K562 (cell line): Measurements from ENCODE around the gene KCTD21. TPM values are rescaled to one million over a fixed set of nuclear protein-coding genes. Genes with fewer than 3 reads are reported as not detected.

Source experiments
- DLX4 ChIP-seq: fragments of 250-450 bp; sonication (Bioruptor Pico); IDR thresholded peaks from 2 replicates; pipeline ENCODE4 v1.6.1; 2021; ENCODE audit warnings: mild to moderate bottlenecking
- ETS2 ChIP-seq: IDR thresholded peaks from 2 replicates; pipeline ENCODE4 v1.6.1; 2016; ENCODE audit warnings: borderline replicate concordance, missing genetic modification characterization, mild to moderate bottlenecking, moderate library complexity, missing compliant biosample characterization; ENCODE audit not compliant: poor library complexity, severe bottlenecking
- MAFK ChIP-seq: IDR thresholded peaks from 2 replicates; pipeline ENCODE4 v1.6.1; 2011; ENCODE audit warnings: low read length, improper control_type of control experiment
- NCOA2 ChIP-seq, 2 experiments: fragments of 450-650 bp; IDR thresholded peaks; 2 replicates each; pipeline ENCODE4 v1.6.1; 2018; ENCODE audit warnings: mild to moderate bottlenecking in 2 of 2, moderate library complexity in 1 of 2; ENCODE audit not compliant: partially characterized antibody in 2 of 2
- PCBP1 ChIP-seq: fragments of 200-400 bp; formaldehyde crosslinking; IDR thresholded peaks from 2 replicates; pipeline ENCODE4 v1.6.1; 2018; ENCODE audit warnings: mild to moderate bottlenecking, low read depth, low read length; ENCODE audit not compliant: poor library complexity, severe bottlenecking
- POLR3A ChIP-seq: IDR thresholded peaks from 2 replicates; pipeline ENCODE4 v1.6.1; 2011; ENCODE audit warnings: borderline replicate concordance, mild to moderate bottlenecking, moderate library complexity; ENCODE audit not compliant: insufficient read length, insufficient read depth; ENCODE audit errors: extremely low read depth
- POU5F1 ChIP-seq: fragments of 150-350 bp; IDR thresholded peaks from 2 replicates; pipeline ENCODE4 v1.6.1; 2014; ENCODE audit warnings: borderline replicate concordance, low read length, low read depth, mild to moderate bottlenecking; ENCODE audit not compliant: partially characterized antibody
- RBM14 ChIP-seq: fragments of 200-400 bp; formaldehyde crosslinking; IDR thresholded peaks from 2 replicates; pipeline ENCODE4 v1.6.1; 2018; ENCODE audit warnings: low read depth, mild to moderate bottlenecking, low read length, moderate library complexity, borderline replicate concordance; ENCODE audit not compliant: insufficient read depth
- RERE ChIP-seq: sonication (generic); formaldehyde crosslinking; IDR thresholded peaks from 2 replicates; pipeline ENCODE4 v1.8.0; 2023; ENCODE audit warnings: missing genetic modification reagents, mild to moderate bottlenecking, borderline replicate concordance
- RUNX1 ChIP-seq: sonication (generic); IDR thresholded peaks from 2 replicates; pipeline ENCODE4 v1.6.1; 2016; ENCODE audit warnings: antibody characterized with exemption, low read depth
- TRIM28 ChIP-seq: fragments of 450-650 bp; IDR thresholded peaks from 2 replicates; pipeline ENCODE4 v1.6.1; 2017
- UBTF ChIP-seq, 2 experiments: IDR thresholded peaks; 2 replicates each; pipeline ENCODE4 v1.6.1; 2012; ENCODE audit warnings: improper control_type of control experiment in 2 of 2, low read depth in 2 of 2, low read length in 2 of 2, borderline replicate concordance in 1 of 2
- ZNF589 ChIP-seq: fragments of 200-800 bp; sonication (Bioruptor generic); IDR thresholded peaks from 2 replicates; pipeline ENCODE4 v1.6.1; 2016; ENCODE audit warnings: low read depth, missing genetic modification characterization, missing compliant biosample characterization
- ZNF644 ChIP-seq: fragments of 200-800 bp; sonication (Bioruptor generic); IDR thresholded peaks from 2 replicates; pipeline ENCODE4 v1.6.1; 2016; ENCODE audit warnings: low read depth, missing genetic modification characterization, missing compliant biosample characterization
- ZNF699 ChIP-seq: fragments of 250-450 bp; sonication (Bioruptor Pico); IDR thresholded peaks from 2 replicates; pipeline ENCODE4 v1.8.0; 2021; ENCODE audit warnings: mild to moderate bottlenecking, moderate library complexity; ENCODE audit not compliant: insufficient replicate concordance
- polyA plus RNA-seq, 8 experiments: library from polyadenylated mRNA; depleted of rRNA in 4 of 8; stranded (reverse) in 5 of 8; unstranded in 3 of 8; fragments of >200 nt; fragmentation: Nextera tagmentation in 2 of 8; fragmentation: Illumina TruSeq in 1 of 8; extraction: Ambion mirVana in 2 of 8; extraction: Trizol in 1 of 8; gene quantifications; 2 replicates each; pipeline versions ENCODE4 v1.2.1 to v1.2.3, GENCODE V29; 2011 to 2014; ENCODE audit warnings: inconsistent platforms in 1 of 8, missing spikeins in 1 of 8
- total RNA-seq, 7 experiments: library from RNA; depleted of rRNA in 6 of 7; stranded (reverse); fragments of >200 nt in 6 of 7; fragmentation: Illumina TruSeq in 2 of 7; extraction: Trizol in 2 of 7; gene quantifications; 2 replicates each; pipeline versions ENCODE4 v1.2.1 to v1.2.3, GENCODE V29; 2011 to 2021; ENCODE audit warnings: low replicate concordance in 1 of 7

The KCTD21 gene
- total and polyA plus RNA-seq, 9 of the 15 experiments (the other 6 are each of a cell fraction or from before 2014, with no cell fraction given): 0.34 to 5.4 (median 1.9) TPM

GRCh38 chr11:78139422-78140391, 48.7 kb downstream of the KCTD21 start, which contains the start of gene ALG8 (continued):
- TF ChIP-seq RERE (CRISPR knock-in tag) (no peak), NCOA2 (IDR thresholded peaks at IDR 0.05; ENCODE audit: partially characterized antibody in 2 of 2) (no peak), RUNX1 (no peak), ETS2 (tag) (no peak), ZNF644 (tag) (0 out of 2 replicates have a peak, but pooled peaks have one; percentile 42), POLR3A (no peak), ZNF699 (no peak), MAFK (peak; percentile 27; the same call in 1 of the 2 replicates), PCBP1 (no peak), ZNF589 (no peak; the same call in 1 of the 2 replicates), DLX4 (no peak), POU5F1 (no peak), UBTF (IDR thresholded peaks at IDR 0.05; ENCODE audit: borderline replicate concordance in 1 of 2, low read depth in 2 of 2, low read length in 2 of 2) (no peak), RBM14 (no peak), TRIM28 (0 out of 2 replicates have a peak, but pooled peaks have one; percentile 30)
